ENCODE data around the gene LBX1.

Gene LBX1

DNA sequence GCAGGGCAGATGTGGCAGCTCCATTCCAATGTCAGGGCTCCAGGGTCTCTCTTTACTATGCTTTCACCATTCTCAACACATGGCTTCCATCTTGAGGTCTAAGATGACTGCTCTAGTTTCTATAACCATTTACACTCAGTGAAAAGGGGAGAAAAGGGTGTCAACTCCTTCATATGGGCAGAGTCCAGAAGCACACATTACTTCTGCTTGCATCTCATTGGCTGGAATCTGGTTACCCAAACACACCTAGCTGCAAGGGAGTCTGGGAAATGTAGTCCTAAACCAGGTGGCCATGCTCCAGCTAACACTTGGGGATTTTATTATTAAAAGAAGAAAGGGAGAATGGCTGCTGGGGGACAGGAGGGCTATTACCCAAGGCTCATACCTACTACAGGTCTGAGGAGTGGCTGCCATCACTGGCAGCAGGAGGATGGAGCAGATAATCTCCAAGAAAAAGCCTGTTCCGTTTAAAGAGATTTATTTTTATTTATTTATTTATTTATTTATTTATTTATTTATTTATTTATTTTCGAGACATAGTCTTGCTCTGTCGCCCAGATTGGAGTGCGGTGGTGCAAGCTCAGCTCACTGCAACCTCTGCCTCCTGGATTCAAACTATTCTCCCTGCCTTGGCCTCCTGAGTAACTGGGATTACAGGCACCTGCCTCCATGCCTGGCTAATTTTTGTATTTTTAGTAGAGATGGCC, 29.1 kb upstream of the LBX1 start:
- no peak overlapping the region for H3K4me3 ChIP-seq (ENCODE audit: low read length)
- DNase-seq (ENCODE audit: low read depth) = peak; percentile 40
- TF ChIP-seq, protein P1, sequence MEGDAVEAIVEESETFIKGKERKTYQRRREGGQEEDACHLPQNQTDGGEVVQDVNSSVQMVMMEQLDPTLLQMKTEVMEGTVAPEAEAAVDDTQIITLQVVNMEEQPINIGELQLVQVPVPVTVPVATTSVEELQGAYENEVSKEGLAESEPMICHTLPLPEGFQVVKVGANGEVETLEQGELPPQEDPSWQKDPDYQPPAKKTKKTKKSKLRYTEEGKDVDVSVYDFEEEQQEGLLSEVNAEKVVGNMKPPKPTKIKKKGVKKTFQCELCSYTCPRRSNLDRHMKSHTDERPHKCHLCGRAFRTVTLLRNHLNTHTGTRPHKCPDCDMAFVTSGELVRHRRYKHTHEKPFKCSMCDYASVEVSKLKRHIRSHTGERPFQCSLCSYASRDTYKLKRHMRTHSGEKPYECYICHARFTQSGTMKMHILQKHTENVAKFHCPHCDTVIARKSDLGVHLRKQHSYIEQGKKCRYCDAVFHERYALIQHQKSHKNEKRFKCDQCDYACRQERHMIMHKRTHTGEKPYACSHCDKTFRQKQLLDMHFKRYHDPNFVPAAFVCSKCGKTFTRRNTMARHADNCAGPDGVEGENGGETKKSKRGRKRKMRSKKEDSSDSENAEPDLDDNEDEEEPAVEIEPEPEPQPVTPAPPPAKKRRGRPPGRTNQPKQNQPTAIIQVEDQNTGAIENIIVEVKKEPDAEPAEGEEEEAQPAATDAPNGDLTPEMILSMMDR (IDR thresholded peaks at IDR 0.05; ENCODE audit: insufficient read depth, low read depth, low read length, missing control alignments) = no peak

DNA sequence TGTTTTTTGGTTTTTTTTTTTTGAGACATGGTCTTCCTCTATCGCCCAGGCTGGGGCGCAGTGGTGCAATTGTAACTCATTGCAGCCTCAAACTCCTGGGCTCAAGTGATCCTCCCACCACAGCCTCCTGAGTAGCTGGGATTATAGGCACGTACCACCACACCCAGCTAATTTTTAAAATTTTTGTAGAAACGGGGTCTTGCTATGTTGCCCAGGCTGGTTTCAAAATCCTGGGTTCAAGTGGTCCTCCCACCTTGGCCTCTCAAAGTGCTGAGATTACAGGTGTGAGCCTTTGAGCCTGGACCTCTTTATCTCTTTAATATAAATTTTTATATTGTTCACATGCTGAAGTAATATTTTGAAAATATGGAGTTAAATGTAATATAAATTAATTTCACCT, 28.2 kb upstream of the LBX1 start:
- no peak overlapping the region for H3K4me3 ChIP-seq (ENCODE audit: low read length)
- no peak for DNase-seq (ENCODE audit: low read depth)
- TF ChIP-seq, protein P1 (IDR thresholded peaks at IDR 0.05; ENCODE audit: insufficient read depth, low read depth, low read length, missing control alignments) = no peak

DNA sequence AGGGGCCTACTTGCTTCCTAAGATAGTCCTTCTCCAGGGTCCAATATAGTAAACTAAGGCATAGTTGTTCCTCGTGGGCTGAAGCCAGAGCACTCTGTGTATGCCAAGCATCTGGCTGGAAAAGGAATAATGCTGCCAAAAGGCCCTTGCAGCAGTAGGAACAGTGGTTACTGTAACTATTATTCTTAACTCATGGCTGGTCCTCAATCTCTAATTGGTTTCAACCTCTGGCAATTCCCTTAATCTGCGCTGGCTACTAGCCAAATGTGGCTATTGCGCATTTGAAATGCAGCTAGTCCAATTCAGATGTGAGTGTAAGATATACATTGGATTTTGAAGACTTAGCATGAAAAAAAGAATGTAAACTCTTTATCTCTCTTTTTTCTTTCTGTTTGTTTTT, 27.8 kb upstream of the LBX1 start:
- TF ChIP-seq, protein P1 (IDR thresholded peaks at IDR 0.05; ENCODE audit: insufficient read depth, low read depth, low read length, missing control alignments) = no peak
- DNase-seq (ENCODE audit: low read depth) = no peak
- H3K4me3 ChIP-seq (ENCODE audit: low read length) = no peak overlapping the region

- TF ChIP-seq, protein P1 (IDR thresholded peaks at IDR 0.05; ENCODE audit: insufficient read depth, low read depth, low read length, missing control alignments) = no peak
- H3K4me3 ChIP-seq (ENCODE audit: low read length) = no peak overlapping the region
- no peak for DNase-seq (ENCODE audit: low read depth)
These were observed 27.1 kb upstream of the LBX1 start for GRCh38 chr10:101256387-101256786.

GRCh38 chr10:101250136-101250535, 20.9 kb upstream of the LBX1 start:
- H3K4me3 ChIP-seq (ENCODE audit: low read length) = no peak overlapping the region
- TF ChIP-seq, protein P1 (IDR thresholded peaks at IDR 0.05; ENCODE audit: insufficient read depth, low read depth, low read length, missing control alignments) = no peak
- no peak for DNase-seq (ENCODE audit: low read depth)

DNA sequence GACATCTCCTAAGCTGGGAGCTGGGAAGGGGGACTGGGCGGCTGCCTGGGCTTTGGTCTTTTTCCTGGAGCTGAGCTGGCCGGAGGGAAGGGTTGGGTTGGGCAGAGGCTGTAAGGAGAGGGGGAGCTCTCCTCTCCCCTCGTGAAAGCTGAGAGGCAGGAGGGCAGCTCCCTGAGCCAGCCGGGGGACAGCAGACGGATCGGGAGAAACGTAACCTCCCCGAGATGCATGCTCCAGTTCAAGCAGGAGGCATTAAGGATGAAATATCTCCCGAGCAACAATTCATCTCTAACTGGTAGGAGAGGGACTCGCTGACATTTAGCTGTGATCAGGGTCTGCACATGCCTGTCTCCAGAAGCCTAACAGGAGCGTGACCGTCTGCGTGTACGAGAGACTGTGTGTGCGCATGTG, 19.9 kb upstream of the LBX1 start:
- no peak overlapping the region for H3K4me3 ChIP-seq (ENCODE audit: low read length)
- DNase-seq (ENCODE audit: low read depth) = no peak
- TF ChIP-seq, protein P1 (IDR thresholded peaks at IDR 0.05; ENCODE audit: insufficient read depth, low read depth, low read length, missing control alignments) = no peak

GRCh38 chr10:101246639-101247038, 17.4 kb upstream of the LBX1 start:
- H3K4me3 ChIP-seq (ENCODE audit: low read length) = no peak overlapping the region
- no peak for DNase-seq (ENCODE audit: low read depth)
- TF ChIP-seq, protein P1 (IDR thresholded peaks at IDR 0.05; ENCODE audit: insufficient read depth, low read depth, low read length, missing control alignments) = no peak
